Pons (tissue), 1 donor: ENCODE data around the gene TWIST2.

Experiments
- DNase-seq: peaks from one replicate; pipeline ENCODE4 v3.0.0-alpha.2; 2016; ENCODE audit warnings: low spot score

TWIST2 gene

GRCh38 chr2:238955648-238956531, 108.0 kb downstream of the TWIST2 start:
- no peak for DNase-seq

- no peak for DNase-seq
These were observed 108.8 kb downstream of the TWIST2 start for GRCh38 chr2:238956676-238957075.
